Upper lobe of right lung (tissue), 1 donor: ENCODE measurements around the gene EEF2KMT. TPM values are rescaled to one million over a fixed set of nuclear protein-coding genes. Genes with fewer than 3 reads are reported as not detected.
"Not testable (repeated sequence)": the region's sequence is repeated elsewhere in the genome, so short reads cannot be mapped to it uniquely, and the experiment has no call there.

Experiments
- ATAC-seq: fragments of 200-7000 bp; cut with Tn5 transposase; one replicate; pipeline ENCODE4 v1.9.1; 2020; ENCODE audit warnings: mild to moderate bottlenecking, moderate library complexity
- DNase-seq: peaks from one replicate; pipeline ENCODE4 v3.0.0-alpha.2; 2020
- H3K27ac ChIP-seq: fragments of 200-600 bp; one replicate; pipeline ENCODE4 v1.8.0; 2022
- H3K27me3 ChIP-seq: fragments of 200-600 bp; one replicate; pipeline ENCODE4 v1.8.0; 2022; ENCODE audit warnings: mild to moderate bottlenecking
- H3K36me3 ChIP-seq: fragments of 200-600 bp; one replicate; pipeline ENCODE4 v1.8.0; 2022
- H3K4me1 ChIP-seq: fragments of 200-600 bp; one replicate; pipeline ENCODE4 v1.8.0; 2022
- H3K4me3 ChIP-seq: fragments of 200-600 bp; one replicate; pipeline ENCODE4 v1.8.0; 2022; ENCODE audit warnings: mild to moderate bottlenecking
- H3K9me3 ChIP-seq: fragments of 200-600 bp; one replicate; pipeline ENCODE4 v1.8.0; 2022
- CTCF ChIP-seq: fragments of 200-600 bp; IDR thresholded peaks from one replicate; pipeline ENCODE4 v1.8.0; 2022; ENCODE audit warnings: antibody characterized with exemption
- intact Hi-C: fragments of 100-400 bp; cut with DNase I; formaldehyde crosslinking; loops from one replicate; pipeline ENCODE4 v1.11.0; 2022
- long read RNA-seq: library from polyadenylated mRNA; unstranded; transcript quantifications from one replicate; pipeline ENCODE4 v2.0.0, GENCODE V29; 2021
- total RNA-seq: library from RNA; stranded (reverse); fragmentation: NEBNext Ultra II Directional; extraction: Animal tissue kit (Norgen Biotek cat#: 25700); gene quantifications from one replicate; pipeline ENCODE4 v1.2.1, GENCODE V29; 2021
- donor health status: DM: no; HTN: yes; CAD: no; lungs with severe emphysema.

EEF2KMT gene
- total RNA-seq = 9.6 TPM
- long read RNA-seq, transcript EEF2KMT-201 (8 exons, 2,390 nt) = major isoform, 26 of 50 reads
- long read RNA-seq, partial matches to known transcripts = 3 of 50 reads
- long read RNA-seq, other reads (novel, unspliced or antisense) = 16 of 50 reads

GRCh38 chr16:5097470-5098220, at the start of gene EEF2KMT:
Gene EEF2KMT (minus strand): TSS chr16:5097795. CDS start chr16:5097739, 56 bp downstream.
- DNase-seq = peak; percentile 100
- H3K36me3 ChIP-seq, H3K27me3 ChIP-seq, H3K4me1 ChIP-seq, H3K9me3 ChIP-seq, intact Hi-C loops: not testable (repeated sequence)
- Histone ChIP-seq H3K27ac (peak within 1 kb of the TSS; percentile 83), H3K4me3 (peak within 1 kb of the TSS; percentile 79)
- peak; percentile 100 for ATAC-seq

- ATAC-seq, H3K9me3 ChIP-seq, H3K27me3 ChIP-seq, H3K27ac ChIP-seq, H3K4me1 ChIP-seq, H3K36me3 ChIP-seq, H3K4me3 ChIP-seq, DNase-seq, intact Hi-C loops: not testable (repeated sequence)
Measured at GRCh38 chr16:5144621-5144956, 47.0 kb upstream of the EEF2KMT start.

DNA sequence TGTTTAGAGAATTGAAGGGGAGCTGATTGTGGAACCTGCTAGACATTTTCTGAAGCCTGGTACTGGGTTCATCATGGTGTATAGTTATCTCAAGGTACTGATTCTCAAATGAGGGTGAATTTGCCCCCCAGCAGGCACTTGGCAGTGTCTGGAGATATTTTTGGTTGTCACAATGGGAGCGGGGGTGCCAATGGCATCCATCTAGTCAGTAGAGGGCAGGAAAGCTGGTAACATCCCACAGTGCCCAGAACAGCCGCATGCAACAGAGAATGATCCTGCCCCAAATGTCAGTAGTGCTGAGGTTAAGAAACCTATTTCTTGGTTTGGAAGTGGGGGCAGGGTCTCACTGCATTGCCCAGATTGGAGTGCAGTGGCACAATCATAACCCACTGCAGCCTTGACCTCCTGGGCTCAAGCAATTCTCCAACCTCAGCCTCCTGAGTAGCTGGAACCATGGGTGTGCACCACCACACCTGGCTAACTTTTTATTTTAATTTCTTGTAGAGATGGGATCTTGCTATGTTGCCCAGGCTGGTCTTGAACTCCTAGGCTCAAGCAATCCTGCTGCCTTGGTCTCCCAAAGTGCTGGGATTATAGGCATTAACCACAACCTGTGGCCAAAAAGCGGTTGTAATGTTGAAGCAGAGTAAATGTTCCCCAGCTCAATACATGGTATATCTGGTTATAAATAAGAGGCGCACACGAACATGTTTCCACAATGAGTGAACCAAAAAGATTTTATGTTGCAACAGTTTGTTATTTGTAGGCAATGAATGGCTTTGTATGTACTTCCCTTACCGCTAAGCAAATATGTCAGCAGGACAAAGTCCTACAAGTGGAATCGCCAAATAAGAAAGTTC, 46.4 kb upstream of the EEF2KMT start:
- TF ChIP-seq CTCF = no peak
- no peak for DNase-seq
- intact Hi-C loops = no loop called here
- H3K27me3 ChIP-seq = no peaks in the 10 kb centered on the region
- ATAC-seq = no peak
- H3K4me1 ChIP-seq = no peaks in the 10 kb centered on the region
- no peaks in the 10 kb centered on the region for H3K36me3 ChIP-seq
- H3K27ac ChIP-seq = no peak overlapping the region
- H3K9me3 ChIP-seq = no peaks in the 10 kb centered on the region
- H3K4me3 ChIP-seq = no peak overlapping the region

DNA sequence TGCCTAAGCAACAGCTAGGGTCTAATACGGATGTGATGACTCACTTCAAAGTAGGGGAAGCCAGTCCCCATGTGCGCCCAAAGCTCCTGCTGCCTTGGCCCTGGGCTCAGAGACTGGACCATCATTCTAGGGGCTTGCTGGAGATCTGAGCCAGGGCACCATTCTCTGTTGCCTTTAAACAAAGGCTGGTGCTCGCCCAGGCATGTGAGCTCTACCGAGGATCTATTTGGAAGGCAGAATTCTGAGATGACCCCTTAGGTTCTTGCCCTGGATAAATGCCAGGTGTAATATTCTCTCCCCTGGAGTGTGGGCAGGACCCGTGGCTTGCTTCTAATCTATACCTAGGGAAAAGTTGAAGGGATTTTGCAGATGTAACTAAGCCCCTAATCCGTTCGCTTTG, 42.6 kb upstream of the EEF2KMT start:
- H3K4me1 ChIP-seq, H3K27me3 ChIP-seq, ATAC-seq, DNase-seq, H3K9me3 ChIP-seq, H3K36me3 ChIP-seq, H3K4me3 ChIP-seq, intact Hi-C loops, H3K27ac ChIP-seq: not testable (repeated sequence)

DNA sequence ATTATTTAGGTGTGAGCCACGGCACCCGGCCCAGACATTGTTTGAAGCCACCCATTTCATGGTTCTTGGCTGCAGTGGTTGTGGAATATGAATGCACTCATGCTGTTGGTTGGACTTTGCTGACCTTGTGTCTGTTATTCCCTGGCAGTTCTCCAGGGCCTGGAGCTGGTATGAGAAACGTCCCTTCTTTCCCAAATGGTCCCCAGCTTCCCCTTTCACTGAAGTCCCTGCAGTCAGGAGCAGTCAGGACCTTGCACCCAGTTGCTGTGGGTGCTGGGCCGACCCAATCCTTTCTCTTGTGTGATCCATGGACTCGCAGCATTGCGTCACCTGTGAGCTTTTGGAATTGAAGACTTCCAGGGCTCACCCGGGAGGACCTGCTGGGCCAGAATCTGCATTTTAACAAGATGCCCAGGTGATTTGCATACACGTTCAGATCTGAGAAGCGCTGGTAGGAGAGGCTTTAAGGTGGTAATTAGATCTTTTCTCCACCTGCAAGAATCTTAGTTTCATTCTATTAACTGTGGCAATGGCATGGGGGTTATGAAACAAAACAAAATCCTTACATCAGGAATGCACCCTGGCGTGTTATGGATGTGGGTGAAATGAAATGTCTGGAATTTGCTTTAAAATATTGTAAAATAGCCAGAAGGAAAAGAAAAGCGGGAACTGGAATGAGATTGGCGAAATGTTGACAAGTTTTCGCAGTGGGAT, 37.3 kb upstream of the EEF2KMT start:
- H3K4me3 ChIP-seq, DNase-seq, intact Hi-C loops, H3K36me3 ChIP-seq, H3K9me3 ChIP-seq, H3K4me1 ChIP-seq, H3K27ac ChIP-seq, ATAC-seq, H3K27me3 ChIP-seq: not testable (repeated sequence)

- H3K27me3 ChIP-seq, intact Hi-C loops, ATAC-seq: not testable (repeated sequence)
Measured at GRCh38 chr16:5132915-5133600, 35.5 kb upstream of the EEF2KMT start.

GRCh38 chr16:5131467-5132004, 33.9 kb upstream of the EEF2KMT start:
- H3K4me3 ChIP-seq, ATAC-seq, H3K4me1 ChIP-seq, intact Hi-C loops, H3K36me3 ChIP-seq, DNase-seq, H3K9me3 ChIP-seq, H3K27ac ChIP-seq, H3K27me3 ChIP-seq: not testable (repeated sequence)

More at GRCh38 chr16:5132915-5133600, 35.5 kb upstream of the EEF2KMT start:
- H3K4me3 ChIP-seq, H3K36me3 ChIP-seq, DNase-seq, H3K9me3 ChIP-seq, H3K27ac ChIP-seq, H3K4me1 ChIP-seq: not testable (repeated sequence)

DNA sequence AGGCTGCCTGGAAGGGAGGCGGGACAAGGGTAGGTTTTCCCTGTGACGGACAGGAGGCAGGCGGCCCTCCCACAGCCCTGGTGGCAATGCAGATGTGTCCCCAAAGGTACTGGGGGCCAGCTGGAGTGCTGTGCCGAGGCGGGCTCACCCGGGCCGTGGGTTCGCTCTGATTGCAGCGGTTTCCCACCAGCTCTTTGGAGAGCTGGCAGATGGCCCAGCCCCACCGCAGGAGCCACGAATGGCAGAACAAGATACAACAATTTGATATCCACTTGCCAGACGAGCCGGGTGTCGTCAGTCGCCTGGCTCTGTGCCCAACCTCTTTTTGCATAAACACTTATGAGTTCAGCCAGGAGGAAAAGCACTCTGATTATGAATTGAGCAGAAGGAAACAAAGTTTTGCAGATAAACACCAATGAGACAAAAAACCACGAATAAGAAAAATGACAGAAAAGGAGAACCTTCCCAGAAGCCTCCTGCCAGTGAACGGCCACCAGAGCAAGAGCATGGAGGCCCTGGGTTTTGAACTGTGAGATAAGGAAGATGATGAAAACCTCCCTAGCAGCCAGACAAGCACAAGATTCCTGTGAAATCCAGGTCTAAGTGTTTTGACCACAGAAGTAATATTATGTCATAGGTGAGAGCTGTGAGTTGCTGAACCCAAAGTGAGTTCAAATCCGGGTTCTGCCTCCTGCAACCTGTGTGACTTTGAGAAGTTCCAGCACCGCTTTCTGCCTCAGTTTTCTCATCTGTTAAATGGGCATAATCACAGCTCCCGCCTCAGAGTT, 19.9 kb upstream of the EEF2KMT start:
- intact Hi-C loops, H3K9me3 ChIP-seq, H3K4me3 ChIP-seq, H3K36me3 ChIP-seq, H3K4me1 ChIP-seq, H3K27me3 ChIP-seq, ATAC-seq, H3K27ac ChIP-seq: not testable (repeated sequence)
- peak; percentile 73 for DNase-seq

DNA sequence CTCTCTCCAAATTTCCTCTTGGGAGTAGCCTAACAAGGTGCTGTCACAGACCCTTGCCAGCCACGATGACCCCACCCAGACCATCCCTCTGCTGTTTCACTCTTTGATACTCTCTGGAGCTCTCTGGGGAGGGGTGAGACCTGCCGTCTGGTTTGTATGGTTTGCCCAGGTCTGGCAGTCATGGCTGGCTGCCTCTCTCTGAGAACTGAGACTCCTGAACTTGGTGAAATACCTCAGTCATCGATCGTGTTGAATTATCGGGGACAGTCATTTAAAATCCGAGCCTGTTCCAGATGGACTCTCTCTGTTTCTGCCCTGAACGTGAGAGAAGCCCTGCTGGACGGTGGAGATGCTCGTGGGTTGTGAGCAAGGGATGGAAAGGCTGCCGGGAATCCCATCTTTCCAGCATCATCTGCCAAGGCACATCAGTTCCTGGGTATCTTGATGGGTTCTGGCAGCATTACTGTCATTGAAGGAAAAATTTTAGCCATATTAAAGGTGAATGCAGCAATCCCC, 19.2 kb upstream of the EEF2KMT start:
- H3K27ac ChIP-seq, DNase-seq, H3K9me3 ChIP-seq, H3K36me3 ChIP-seq, H3K4me3 ChIP-seq, ATAC-seq, H3K4me1 ChIP-seq, intact Hi-C loops, H3K27me3 ChIP-seq: not testable (repeated sequence)

DNA sequence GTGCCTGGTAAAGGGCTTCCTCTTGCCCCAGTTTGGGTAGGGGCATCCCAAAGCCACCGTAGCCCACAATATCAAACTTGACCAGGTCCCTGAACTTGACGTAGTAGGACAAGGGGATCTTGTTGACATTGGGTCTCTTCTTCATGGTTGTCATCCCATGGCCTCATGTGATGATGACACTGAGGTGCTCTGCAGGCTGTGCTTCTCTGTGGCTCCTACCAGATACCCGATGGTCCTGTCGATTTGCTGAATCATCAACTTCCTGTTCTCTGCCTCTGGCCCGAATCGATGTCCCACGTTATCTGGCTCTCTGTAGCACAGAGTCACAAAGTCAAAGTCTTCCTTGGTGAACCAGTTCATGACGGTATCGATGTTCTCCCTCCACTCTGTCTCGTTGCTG, 13.3 kb upstream of the EEF2KMT start:
- ATAC-seq, intact Hi-C loops, H3K36me3 ChIP-seq, H3K27ac ChIP-seq, H3K4me1 ChIP-seq, DNase-seq, H3K4me3 ChIP-seq, H3K27me3 ChIP-seq, H3K9me3 ChIP-seq: not testable (repeated sequence)
